ENCODE data around the gene CBY2.

DNA sequence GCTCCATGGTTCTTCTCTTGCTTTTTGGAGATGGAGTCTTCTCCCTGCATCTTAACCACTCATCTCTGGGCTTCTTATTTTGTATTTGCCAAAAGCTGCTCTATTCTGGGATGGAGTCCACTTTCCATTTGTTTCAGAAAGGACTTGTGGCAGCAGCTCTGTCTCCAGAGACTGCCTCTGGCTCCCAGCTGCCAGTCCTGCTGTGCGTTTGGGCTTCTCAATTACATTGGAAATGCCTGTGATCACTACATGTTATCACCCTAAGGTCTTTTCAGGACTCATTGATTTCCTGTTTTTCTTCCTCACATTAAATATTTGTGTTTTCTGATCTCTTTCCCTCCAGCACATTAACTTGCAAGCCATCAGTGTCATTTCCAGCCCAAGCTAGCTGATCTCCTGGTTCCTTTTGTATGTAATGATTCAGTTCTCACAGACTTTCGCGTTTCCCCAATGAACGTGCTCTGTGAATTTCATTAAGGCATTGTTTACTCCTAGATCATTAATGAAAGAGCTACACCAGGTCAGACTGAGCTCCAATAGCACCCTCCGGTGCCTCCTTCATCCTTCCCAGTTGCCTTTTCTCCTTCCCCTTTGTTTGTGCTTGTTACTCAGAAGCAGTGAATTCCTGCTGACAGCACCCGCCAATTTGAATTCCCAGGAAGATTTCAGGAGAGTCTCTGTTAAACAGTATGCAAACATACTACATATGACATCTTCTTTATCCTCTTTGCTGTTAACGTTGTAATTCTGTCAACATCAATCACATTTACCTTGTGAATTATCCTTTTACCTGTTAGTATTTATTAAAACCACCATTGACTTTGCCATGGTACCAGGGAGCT lies 3.0 kb downstream of the CBY2 start:
- no peak for TF ChIP-seq POLR2A (IDR thresholded peaks at IDR 0.05)
- TF ChIP-seq, protein P1, sequence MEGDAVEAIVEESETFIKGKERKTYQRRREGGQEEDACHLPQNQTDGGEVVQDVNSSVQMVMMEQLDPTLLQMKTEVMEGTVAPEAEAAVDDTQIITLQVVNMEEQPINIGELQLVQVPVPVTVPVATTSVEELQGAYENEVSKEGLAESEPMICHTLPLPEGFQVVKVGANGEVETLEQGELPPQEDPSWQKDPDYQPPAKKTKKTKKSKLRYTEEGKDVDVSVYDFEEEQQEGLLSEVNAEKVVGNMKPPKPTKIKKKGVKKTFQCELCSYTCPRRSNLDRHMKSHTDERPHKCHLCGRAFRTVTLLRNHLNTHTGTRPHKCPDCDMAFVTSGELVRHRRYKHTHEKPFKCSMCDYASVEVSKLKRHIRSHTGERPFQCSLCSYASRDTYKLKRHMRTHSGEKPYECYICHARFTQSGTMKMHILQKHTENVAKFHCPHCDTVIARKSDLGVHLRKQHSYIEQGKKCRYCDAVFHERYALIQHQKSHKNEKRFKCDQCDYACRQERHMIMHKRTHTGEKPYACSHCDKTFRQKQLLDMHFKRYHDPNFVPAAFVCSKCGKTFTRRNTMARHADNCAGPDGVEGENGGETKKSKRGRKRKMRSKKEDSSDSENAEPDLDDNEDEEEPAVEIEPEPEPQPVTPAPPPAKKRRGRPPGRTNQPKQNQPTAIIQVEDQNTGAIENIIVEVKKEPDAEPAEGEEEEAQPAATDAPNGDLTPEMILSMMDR (IDR thresholded peaks at IDR 0.05), result no peak

All from esophagus squamous epithelium (tissue), 4 donors.